Activated CD8-positive, alpha-beta memory T cell treated with anti-CD3 and anti-CD28 coated beads, Interleukin-2, amount 50 U/mL, for 24 hours (primary cell): ENCODE results near the gene JMJD6.

Experiments used
- DNase-seq: peaks from one replicate; pipeline ENCODE4 v3.0.0-alpha.2; 2020; ENCODE audit errors: extremely low read depth

Gene JMJD6

GRCh38 chr17:76679239-76679638 is 47.2 kb downstream of the JMJD6 start:
- DNase-seq, result no peak

- no peak for DNase-seq
Observed at GRCh38 chr17:76678330-76678729, 48.1 kb downstream of the JMJD6 start.

GRCh38 chr17:76677406-76677805 is 49.0 kb downstream of the JMJD6 start:
- DNase-seq, result no peak

GRCh38 chr17:76676629-76677028 is 49.8 kb downstream of the JMJD6 start:
- no peak for DNase-seq

GRCh38 chr17:76675648-76676047 is 50.8 kb downstream of the JMJD6 start:
- DNase-seq, result no peak

- DNase-seq, result no peak
Observed at GRCh38 chr17:76674600-76674999, 51.8 kb downstream of the JMJD6 start.

- no peak for DNase-seq
Observed at GRCh38 chr17:76673729-76674128, 52.7 kb downstream of the JMJD6 start.

GRCh38 chr17:76672892-76673291 is 53.5 kb downstream of the JMJD6 start:
- DNase-seq, result no peak

- no peak for DNase-seq
Observed at GRCh38 chr17:76672270-76672851, 54.0 kb downstream of the JMJD6 start.

- DNase-seq, result no peak
Observed at GRCh38 chr17:76671912-76672262, 54.5 kb downstream of the JMJD6 start.

GRCh38 chr17:76671123-76671911 is 55.1 kb downstream of the JMJD6 start:
- DNase-seq, result peak; percentile 98

GRCh38 chr17:76670718-76671122 is 55.7 kb downstream of the JMJD6 start:
- no peak for DNase-seq

GRCh38 chr17:76670020-76670717 is 56.2 kb downstream of the JMJD6 start:
- no peak for DNase-seq
